HuH-7.5 (cell line): ENCODE measurements around the gene RUVBL1.
A peak's percentile ranks its signal among the peaks of the same experiment; 100 is the strongest.

Experiments
- DNase-seq: peaks from one replicate; pipeline ENCODE4 v3.0.0; 2011; ENCODE audit warnings: low spot score

RUVBL1 gene

DNA sequence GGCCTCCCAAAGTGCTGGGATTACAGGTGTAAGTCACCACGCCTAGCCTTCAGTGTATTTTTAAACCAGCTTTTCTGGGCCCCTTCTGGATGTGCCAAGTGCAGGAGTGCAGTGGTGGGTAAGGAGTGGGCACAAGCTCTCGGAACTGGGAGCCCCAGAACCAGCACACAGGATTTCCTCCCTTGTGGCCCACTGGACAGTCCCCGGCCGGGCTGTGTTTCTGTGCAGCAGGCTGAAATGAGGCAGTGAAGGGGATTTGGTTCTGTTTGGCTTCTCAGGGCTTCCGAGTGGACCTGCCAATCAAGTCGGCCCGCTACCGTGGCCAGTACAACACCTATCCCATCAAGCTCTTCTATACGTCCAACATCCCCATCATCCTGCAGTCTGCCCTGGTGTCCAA, 56.9 kb downstream of the RUVBL1 start:
- DNase-seq = no peak

DNA sequence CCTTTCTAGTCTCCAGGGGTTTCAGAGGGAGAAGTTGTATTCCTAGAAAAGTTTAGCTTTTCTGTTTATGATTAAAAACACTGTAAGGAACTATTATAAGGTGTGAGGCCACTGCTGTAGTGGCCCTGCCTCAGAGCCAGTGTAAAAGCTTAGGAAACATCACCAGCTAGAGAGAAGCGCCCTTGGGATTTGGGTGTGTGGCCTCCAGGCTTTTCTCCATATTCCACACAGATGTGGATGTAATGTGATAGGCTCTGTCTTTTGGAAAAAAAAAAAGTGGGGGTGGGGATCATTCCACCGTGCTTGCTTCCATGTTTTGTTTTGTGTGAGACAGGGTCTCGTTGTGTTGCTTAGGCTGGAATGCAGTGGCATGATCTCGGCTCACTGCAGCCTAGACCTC, 57.5 kb downstream of the RUVBL1 start:
- no peak for DNase-seq

DNA sequence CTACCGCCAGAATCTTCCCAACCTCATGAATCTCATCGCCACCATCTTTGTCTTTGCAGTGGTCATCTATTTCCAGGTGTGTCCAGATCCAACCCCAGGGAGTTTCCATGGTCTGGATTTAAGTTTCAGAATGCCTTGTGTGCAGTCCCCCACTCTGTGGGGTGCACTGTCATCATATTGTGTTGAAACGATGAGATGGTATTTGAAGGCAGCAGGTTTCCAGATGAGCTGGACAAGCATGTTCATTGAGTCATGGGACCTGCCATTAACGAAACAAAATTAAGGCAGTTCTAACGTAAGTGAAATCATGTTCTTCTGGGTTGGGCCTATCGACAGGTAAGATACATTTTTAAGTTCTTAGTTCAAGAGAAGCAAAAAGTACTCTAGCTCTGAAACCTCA, 58.6 kb downstream of the RUVBL1 start:
- no peak for DNase-seq

DNA sequence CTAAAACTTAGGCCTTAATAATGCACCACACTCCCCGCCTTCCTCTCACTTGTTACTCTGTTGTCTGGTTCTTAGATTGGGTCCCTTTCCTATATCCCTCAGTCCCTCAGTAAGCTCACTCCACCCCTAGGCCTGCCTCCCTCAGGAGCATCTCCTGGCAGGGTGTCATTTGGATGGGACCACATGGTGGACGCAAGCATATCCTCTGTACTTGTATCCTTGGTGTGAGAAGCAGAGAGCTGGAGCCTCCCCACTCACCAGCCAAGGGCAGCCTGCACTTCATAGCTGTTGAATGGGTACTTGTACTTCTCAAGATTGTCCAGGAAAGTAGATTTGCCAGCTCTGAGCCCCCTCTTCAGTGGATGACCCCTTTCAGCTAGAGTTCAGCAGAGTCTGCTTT, 59.7 kb downstream of the RUVBL1 start:
- no peak for DNase-seq

DNA sequence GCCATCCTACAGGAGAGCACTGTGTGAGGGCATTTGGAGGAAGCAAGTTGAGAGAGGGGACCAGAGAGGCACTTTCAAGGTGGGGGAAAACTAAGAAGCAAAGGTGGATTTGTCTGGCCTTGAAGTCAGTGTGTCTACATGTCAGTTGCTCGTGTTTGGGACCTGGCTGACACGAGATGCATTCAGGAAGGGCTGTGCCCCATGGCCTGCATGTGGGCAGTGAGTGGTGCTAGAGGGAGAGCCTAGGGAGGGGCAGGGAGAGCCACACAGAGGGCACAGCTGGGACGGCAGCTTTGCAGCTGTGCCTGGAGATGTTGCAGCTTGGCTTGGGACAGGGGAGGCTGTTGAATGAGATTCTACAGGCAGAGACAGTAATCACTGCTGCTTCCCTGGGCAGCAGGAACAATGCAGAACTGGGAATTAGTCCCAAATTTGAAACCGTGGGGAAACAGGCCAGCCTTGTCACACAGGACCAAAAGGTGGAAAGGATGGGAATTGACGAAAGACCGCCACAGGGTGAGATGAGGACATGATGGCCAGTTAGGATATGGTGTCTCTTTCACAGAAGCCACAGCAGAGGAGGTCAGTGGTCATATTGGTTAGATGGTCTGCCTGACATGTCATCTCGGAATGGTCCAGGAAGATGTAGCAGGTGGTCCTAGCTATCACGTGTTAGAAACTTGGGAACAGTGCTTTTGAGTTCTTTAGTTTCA, 61.4 kb downstream of the RUVBL1 start:
- DNase-seq = no peak

DNA sequence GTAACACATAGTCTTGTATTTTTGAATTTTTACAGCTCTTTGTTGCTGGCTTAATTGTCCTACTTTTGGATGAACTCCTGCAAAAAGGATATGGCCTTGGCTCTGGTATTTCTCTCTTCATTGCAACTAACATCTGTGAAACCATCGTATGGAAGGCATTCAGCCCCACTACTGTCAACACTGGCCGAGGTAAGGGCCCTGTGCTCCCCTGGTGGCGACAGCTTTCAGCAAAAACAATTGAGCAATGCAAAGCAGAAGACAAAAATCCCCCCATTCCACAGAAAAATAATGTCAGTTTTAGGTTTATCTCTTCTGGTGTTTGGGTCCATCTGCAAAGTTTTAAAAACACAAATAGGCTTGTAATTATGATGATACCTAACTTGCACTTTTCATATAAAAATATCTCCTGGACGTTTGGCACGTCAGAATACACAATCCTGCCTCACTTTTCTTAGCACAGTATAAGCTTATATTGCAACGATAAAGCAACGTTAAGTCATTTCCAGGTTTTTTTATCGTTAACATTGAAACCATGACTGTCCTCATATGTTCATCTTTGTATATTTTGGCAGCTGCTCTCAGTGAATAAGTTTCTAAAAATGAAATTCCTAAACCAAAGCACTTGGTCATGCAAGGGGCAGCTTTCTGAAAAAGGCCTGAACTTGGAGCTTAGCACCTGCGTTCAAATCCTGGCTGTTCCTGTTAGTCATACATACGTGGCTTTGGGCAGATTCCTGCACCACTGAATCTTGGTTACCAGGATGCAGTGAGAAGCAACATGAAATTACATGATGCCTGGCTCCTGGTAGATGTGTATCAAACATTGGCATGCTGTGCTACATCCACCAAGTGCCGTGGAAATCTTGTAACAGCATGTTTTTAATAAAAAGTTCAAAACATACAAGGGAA, 62.9 kb downstream of the RUVBL1 start:
- no peak for DNase-seq

DNA sequence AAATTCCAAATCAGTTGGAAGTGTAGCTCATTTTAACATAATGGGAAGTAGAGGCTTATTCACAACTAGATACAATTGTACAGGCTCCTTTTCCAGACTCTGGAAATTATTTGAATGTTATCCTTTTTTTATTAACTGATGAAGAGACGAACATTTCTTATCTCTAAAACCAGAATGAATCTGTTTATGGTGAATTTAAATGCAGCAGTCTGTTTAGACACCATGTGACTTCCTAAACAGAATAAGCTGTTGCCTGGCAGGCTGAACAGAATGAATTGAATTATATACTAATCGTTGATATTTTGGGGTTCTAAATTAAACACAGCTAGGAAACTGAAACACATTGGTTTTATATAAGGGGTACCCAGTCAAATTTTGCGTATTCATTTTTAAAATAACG, 67.4 kb downstream of the RUVBL1 start:
- DNase-seq = no peak

DNA sequence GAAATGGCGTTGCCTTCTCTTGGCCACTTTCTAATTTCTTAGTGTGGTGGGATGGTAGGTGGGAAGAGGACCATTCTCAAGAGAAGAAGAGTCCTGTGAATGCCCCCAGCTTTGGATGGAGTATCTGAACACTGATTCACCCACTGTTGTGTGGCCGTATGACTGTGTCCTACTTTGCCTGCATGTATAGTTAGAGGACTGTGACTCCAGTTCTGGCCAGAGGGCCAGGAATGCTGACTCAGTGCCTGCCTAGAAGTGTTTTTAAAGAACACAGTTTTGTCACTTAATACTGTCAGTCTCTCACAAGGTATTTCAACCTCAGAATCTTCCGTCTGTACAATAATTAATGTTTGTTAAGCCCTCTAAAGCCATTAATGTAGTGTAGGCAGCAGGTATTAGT, 69.2 kb downstream of the RUVBL1 start:
- no peak for DNase-seq

DNA sequence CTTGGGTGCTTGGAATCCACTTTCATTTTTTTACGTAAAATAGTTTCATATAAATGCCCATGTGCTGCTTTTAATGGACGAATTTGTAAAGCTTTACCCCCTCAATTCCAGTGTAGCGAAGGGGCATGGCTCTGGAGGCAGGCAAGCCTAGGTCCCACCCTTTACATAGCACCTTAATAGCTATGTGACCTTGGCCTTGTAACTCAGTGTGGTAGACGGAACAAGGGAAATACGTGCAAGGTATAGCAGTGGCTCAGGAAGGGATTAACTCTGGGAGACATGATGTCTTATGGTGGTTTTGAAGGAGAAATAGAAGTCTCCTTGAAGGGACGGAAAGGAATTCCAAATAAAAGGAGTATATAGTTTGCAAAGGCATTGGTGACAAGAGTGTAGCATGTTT, 70.0 kb downstream of the RUVBL1 start:
- no peak for DNase-seq

DNA sequence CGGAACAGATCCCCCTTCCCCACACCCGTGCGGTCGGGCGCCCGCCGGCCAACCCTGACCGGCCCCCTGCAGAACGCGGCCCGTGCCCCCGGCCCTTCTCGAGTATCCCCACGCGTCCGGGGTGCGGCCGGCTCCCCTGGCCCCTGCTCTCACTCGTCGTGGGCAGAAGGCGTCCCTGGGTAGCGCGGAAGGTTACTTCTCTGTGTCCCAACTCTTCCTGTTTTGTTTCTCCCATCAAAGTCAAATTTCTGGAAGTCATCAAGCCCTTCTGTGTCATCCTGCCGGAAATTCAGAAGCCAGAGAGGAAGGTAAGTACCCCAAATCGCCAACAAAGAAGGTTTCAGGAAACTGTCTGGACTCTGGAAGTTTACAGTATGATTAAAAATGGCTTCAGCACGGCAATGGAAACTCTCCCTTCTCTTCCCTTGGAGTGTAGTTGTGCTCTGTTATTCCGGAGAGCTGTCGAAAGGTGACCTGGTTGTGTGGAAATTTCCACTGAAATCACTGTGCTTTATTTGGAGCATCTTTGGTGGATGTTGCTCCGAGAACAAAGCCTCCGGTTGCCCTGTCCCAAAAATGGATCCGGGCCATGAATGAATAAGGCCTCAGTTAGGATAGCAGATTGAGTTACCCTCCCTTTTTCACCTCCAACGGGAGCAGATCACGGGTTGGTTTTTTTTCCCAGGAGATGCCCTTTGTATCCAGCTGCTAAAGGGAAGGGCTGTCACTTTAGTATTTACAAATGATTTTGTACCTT, 70.8 kb downstream of the RUVBL1 start:
- no peak for DNase-seq

DNA sequence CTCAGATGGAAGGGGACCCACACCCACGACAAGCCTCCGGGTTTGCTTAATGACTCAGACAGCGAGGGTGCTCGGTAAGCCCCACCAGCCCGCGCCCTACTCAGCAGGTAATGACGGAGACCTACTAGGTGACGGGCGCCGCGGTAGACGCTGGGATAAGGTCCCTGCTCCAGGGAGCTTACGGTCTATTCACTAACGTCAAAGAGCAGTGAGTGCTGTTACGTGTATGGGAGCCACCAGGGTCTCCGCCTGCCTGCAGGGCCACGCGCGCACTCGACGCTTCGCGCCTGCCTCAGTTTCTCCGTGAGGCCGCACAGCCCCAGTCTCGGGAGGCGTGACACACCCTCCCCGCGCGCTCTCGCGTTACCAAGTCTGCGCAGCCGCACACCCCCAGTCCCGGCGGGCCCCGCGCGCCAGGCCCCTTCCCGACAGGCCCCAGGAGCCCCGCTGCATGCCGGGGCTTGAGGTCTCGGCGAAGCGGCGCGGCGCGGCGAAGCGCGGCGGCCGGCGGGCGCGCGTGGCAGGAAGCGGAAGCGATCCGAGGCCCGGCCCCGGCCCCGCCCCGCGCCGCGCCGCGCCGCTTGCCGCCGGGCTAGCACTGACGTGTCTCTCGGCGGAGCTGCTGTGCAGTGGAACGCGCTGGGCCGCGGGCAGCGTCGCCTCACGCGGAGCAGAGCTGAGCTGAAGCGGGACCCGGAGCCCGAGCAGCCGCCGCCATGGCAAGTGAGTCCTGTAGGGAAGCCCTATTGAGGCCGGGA, 71.6 kb downstream of the RUVBL1 start, which contains the start of gene SEC61A1:
Gene SEC61A1, plus strand, starts transcription at position 601 of the 758 bp plus-strand sequence. Its CDS starts 116 bp downstream, at position 717.
- DNase-seq = peak; percentile 96

DNA sequence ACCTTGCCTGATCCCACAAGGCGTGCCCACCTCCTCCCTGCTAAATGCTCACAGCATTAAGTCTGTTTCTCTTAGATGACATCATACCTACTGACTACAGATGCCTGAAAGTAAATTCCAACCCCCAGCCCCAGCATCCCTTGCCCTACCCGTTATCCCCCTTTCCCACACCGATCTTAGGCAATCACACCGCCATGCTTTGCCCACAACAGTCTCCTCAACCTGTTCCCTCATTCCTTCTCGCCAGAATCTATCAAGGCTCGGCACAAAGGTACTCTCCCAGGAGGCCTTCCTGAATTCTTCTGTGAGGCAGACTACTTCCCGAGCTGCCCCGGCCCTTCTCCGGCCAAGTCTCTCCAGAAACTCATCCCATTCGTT, 72.2 kb downstream of the RUVBL1 start:
- peak; percentile 53 for DNase-seq

DNA sequence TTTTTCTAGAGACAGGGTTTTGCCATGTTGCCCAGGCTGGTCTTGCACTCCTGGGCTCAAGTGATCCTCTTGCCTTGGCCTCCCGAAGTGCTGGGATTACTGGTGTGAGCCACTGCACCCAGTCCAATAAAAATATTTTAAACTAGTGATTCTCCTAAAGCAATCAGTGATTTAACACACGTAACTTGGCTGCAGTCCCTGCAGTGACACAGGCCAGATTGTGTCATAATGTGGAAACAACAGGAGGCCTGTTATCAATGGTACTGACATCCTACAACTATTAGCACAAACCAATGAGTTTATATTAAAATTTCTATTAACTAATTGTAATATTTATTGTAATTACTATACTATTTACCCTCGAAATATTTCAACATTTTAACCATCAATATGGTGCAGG, 73.0 kb downstream of the RUVBL1 start:
- DNase-seq = no peak

DNA sequence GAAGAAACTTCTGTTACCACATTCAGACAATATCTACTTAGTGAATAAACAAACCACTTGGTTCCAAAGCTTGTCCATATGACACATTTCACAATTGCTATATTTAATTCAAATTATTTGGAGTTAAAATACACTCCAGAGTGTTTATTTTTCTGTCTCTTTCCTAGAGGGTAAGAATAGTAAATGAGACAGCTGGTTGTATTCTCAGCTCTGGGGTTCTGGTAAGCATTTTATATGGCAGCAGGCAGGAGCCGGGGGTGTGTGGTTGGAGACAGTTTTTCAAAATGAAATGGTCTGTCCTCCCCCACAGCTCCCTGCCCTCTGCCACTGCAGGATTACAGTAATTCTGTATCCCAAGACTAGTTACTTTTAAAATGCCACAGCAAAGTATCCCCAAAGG, 82.3 kb downstream of the RUVBL1 start:
- DNase-seq = no peak

DNA sequence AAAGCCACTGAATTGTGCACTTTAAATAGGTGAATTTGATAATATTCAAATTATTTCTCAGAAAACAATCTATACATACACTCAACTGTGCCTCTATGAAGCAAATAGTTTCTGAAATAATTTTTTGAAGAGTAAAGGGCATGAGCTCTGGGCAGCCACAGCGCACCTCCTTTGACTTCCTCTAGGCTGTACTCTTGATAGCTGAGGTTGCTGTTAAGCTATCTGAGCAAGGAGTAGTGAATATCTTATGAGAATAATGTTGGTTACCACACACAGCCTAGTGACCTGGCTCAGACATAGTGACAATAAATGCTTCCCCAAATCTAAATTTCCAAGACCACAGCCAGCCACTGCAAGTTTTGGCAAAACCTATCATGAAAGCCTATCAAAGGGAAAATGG, 83.0 kb downstream of the RUVBL1 start:
- no peak for DNase-seq

DNA sequence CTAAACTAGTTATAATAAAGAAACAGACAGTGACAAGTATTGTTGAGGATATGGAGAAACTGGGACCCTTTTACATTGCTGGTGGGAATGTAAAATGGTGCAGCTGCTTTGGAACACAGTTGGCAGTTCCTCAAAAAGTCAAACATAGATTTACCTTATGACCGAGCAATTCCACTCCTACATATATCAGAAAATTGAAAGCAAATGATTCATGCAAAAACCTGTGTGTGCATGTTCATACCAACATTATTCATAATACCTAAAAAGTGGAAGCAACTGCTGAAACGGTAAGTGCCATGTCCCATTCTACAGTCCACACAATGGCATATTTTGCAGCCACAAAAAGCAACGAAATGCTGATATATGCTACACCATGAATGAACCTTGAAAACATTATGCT, 83.6 kb downstream of the RUVBL1 start:
- DNase-seq = no peak

DNA sequence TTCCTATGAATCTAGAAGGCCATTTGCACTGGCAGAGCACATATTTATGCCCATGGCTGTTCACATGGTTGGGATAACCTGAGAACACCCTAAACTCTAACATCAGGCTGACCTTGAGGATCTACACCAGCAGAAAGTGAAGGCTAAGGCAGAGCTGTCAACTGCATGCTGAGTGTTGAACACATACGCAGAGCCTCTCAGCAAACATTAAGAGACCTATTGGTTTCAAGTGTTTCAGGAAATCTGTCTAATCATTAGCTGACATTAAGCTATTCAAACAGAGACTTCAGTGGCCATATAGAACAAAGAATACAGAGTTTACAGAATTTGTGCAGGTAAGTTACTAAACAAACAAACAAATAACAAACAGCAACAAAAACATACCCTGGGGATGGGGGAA, 87.5 kb downstream of the RUVBL1 start:
- no peak for DNase-seq

DNA sequence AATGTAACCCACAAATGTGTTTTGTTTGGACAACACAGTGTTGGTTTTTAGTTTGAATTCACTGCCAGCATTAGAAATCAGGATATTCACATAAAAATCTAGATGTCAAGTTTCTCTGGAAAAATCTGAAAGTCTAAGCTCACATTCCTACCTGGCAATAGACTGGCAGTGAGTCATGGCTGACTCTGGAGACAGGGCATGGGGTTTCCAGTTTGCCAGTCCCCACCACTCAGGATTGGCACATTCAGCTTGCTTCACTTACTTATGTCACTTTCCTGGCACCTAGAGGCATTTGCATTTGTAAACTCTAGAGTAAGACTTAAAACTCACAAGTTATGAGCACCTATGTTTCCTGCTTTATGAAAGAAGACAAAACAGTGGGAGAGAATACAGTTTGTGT, 90.5 kb downstream of the RUVBL1 start:
- DNase-seq = no peak
